Measurements from ENCODE around the gene CHCHD1.

CHCHD1 gene

GRCh38 chr10:73808021-73808815, 26.4 kb downstream of the CHCHD1 start:
- Histone ChIP-seq H3K27me3 (replicated peaks; ENCODE audit: control insufficient read depth, insufficient read depth, low read length) (no peaks in the 10 kb centered on the region), H3K36me3 (ENCODE audit: control insufficient read depth, insufficient read depth, low read length) (peaks cover 27% of the 10 kb centered on the region), H3K4me3 (replicated peaks; ENCODE audit: low read depth, low read length) (no peak overlapping the region)
- no peak for DNase-seq (ENCODE audit: extremely low read depth, insufficient read length)
- TF ChIP-seq CTCF (IDR thresholded peaks at IDR 0.05; ENCODE audit: insufficient read depth, low read length, poor library complexity, severe bottlenecking) = no peak

- Histone ChIP-seq H3K4me3 (replicated peaks; ENCODE audit: low read depth, low read length) (no peak overlapping the region), H3K27me3 (replicated peaks; ENCODE audit: control insufficient read depth, insufficient read depth, low read length) (no peaks in the 10 kb centered on the region), H3K36me3 (ENCODE audit: control insufficient read depth, insufficient read depth, low read length) (peaks cover 28% of the 10 kb centered on the region)
- TF ChIP-seq CTCF (IDR thresholded peaks at IDR 0.05; ENCODE audit: insufficient read depth, low read length, poor library complexity, severe bottlenecking) = no peak
- DNase-seq (ENCODE audit: extremely low read depth, insufficient read length) = no peak
Measured at GRCh38 chr10:73809061-73809818, 27.4 kb downstream of the CHCHD1 start.

GRCh38 chr10:73810358-73810734, 28.5 kb downstream of the CHCHD1 start:
- peaks cover 28% of the 10 kb centered on the region for H3K36me3 ChIP-seq (ENCODE audit: control insufficient read depth, insufficient read depth, low read length)
- no peaks in the 10 kb centered on the region for H3K27me3 ChIP-seq (replicated peaks; ENCODE audit: control insufficient read depth, insufficient read depth, low read length)
- TF ChIP-seq CTCF (IDR thresholded peaks at IDR 0.05; ENCODE audit: insufficient read depth, low read length, poor library complexity, severe bottlenecking) = no peak
- peak overlapping the region; percentile 73 for H3K4me3 ChIP-seq (replicated peaks; ENCODE audit: low read depth, low read length)
- DNase-seq (ENCODE audit: extremely low read depth, insufficient read length) = no peak

- H3K36me3 ChIP-seq (ENCODE audit: control insufficient read depth, insufficient read depth, low read length) = peaks cover 25% of the 10 kb centered on the region
- no peak for TF ChIP-seq CTCF (IDR thresholded peaks at IDR 0.05; ENCODE audit: insufficient read depth, low read length, poor library complexity, severe bottlenecking)
- DNase-seq (ENCODE audit: extremely low read depth, insufficient read length) = peak; percentile 71
- H3K4me3 ChIP-seq (replicated peaks; ENCODE audit: low read depth, low read length) = peak overlapping the region; percentile 73
- no peaks in the 10 kb centered on the region for H3K27me3 ChIP-seq (replicated peaks; ENCODE audit: control insufficient read depth, insufficient read depth, low read length)
Measured at GRCh38 chr10:73810735-73811465, 29.1 kb downstream of the CHCHD1 start.

GRCh38 chr10:73812657-73813056, 30.8 kb downstream of the CHCHD1 start:
- no peaks in the 10 kb centered on the region for H3K27me3 ChIP-seq (replicated peaks; ENCODE audit: control insufficient read depth, insufficient read depth, low read length)
- DNase-seq (ENCODE audit: extremely low read depth, insufficient read length) = no peak
- peaks cover 12% of the 10 kb centered on the region for H3K36me3 ChIP-seq (ENCODE audit: control insufficient read depth, insufficient read depth, low read length)
- TF ChIP-seq CTCF (IDR thresholded peaks at IDR 0.05; ENCODE audit: insufficient read depth, low read length, poor library complexity, severe bottlenecking) = no peak
- no peak overlapping the region for H3K4me3 ChIP-seq (replicated peaks; ENCODE audit: low read depth, low read length)

Data from GM06990 (cell line).